Activated CD8-positive, alpha-beta T cell treated with anti-CD3 and anti-CD28 coated beads for 36 hours (primary cell): ENCODE measurements around the gene PLCL2. TPM values are rescaled to one million over a fixed set of nuclear protein-coding genes. Genes with fewer than 3 reads are reported as not detected.

Source experiments
- ATAC-seq: fragments of 200-7000 bp; cut with Tn5 transposase; one replicate; pipeline ENCODE4 v1.10.0; 2021; ENCODE audit warnings: mild to moderate bottlenecking, moderate library complexity
- CTCF ChIA-PET: fragments of 350-600 bp; sonication (Branson Sonifier 250); formaldehyde crosslinking; loops from one replicate; lab custom pipeline; 2021; ENCODE audit warnings: antibody characterized with exemption; lab: Charles Lee
- POLR2A ChIA-PET: fragments of 350-600 bp; sonication (Branson Sonifier 250); formaldehyde crosslinking; loops from one replicate; lab custom pipeline; 2021; ENCODE audit warnings: antibody characterized with exemption; lab: Charles Lee
- DNase-seq: peaks from one replicate; pipeline ENCODE4 v3.0.0-alpha.2; 2020
- H3K27ac Mint-ChIP-seq: one replicate; pipeline ENCODE4 v1.8.0; 2021; ENCODE audit warnings: mild to moderate bottlenecking, mixed read lengths
- H3K27me3 Mint-ChIP-seq: one replicate; pipeline ENCODE4 v1.8.0; 2021; ENCODE audit warnings: mixed read lengths
- H3K36me3 Mint-ChIP-seq: one replicate; pipeline ENCODE4 v1.8.0; 2021; ENCODE audit warnings: low read depth, mixed read lengths
- H3K4me1 Mint-ChIP-seq: one replicate; pipeline ENCODE4 v1.8.0; 2021; ENCODE audit warnings: low read depth, mixed read lengths
- H3K4me3 Mint-ChIP-seq: one replicate; pipeline ENCODE4 v1.8.0; 2021; ENCODE audit warnings: mild to moderate bottlenecking, moderate library complexity, mixed read lengths
- H3K9me3 Mint-ChIP-seq: one replicate; pipeline ENCODE4 v1.8.0; 2021; ENCODE audit warnings: mixed read lengths
- CTCF ChIP-seq: fragments of 200-600 bp; IDR thresholded peaks from one replicate; pipeline ENCODE4 v1.8.0; 2022; ENCODE audit warnings: antibody characterized with exemption, mild to moderate bottlenecking
- intact Hi-C: fragments of 100-400 bp; cut with micrococcal nuclease; formaldehyde crosslinking; loops from one replicate; pipeline ENCODE4 v1.10.0; 2022
- total RNA-seq, 2 experiments: library from RNA; stranded (reverse); gene quantifications; one replicate each; pipeline ENCODE4 v1.2.3, GENCODE V29; 2021

Gene PLCL2
- total RNA-seq, 2 experiments from 2014 or later = 19.4 to 19.7 TPM

- ChIA-PET POLR2A (interaction anchor here (1.1 to 1.4 kb wide), 2 partner anchors 20 to 27 kb away, joined by 4 read pairs; no protein-coding TSS in a partner anchor), CTCF (interaction anchor here (1.7 to 2.8 kb wide), 3 partner anchors 15 to 31 kb away, joined by 3 to 10 read pairs (median 4); partner anchors contain the start of gene PLCL2)
- Mint-ChIP-seq H3K9me3 (no peaks in the 10 kb centered on the region), H3K4me1 (peaks cover 11% of the 10 kb centered on the region), H3K27ac (no peak overlapping the region), H3K36me3 (no peaks in the 10 kb centered on the region), H3K27me3 (no peaks in the 10 kb centered on the region), H3K4me3 (no peak overlapping the region)
- ATAC-seq (no peak), DNase-seq (no peak)
- intact Hi-C loops = no loop called here
- no peak for TF ChIP-seq CTCF
These were observed 15.3 kb upstream of the PLCL2 start for GRCh38 chr3:16869261-16870005.

- Mint-ChIP-seq H3K4me1 (peaks cover 1% of the 10 kb centered on the region), H3K36me3 (no peaks in the 10 kb centered on the region), H3K27me3 (no peaks in the 10 kb centered on the region), H3K4me3 (no peak overlapping the region), H3K9me3 (no peaks in the 10 kb centered on the region), H3K27ac (no peak overlapping the region)
- DNase-seq (no peak), ATAC-seq (no peak)
- CTCF ChIA-PET = interaction anchor here (0.9 to 3.1 kb wide), 8 partner anchors 8 to 113 kb away, joined by 3 to 20 read pairs (median 5); partner anchors contain the start of gene PLCL2
- POLR2A ChIA-PET = no interaction called here
- intact Hi-C loops = no loop called here
- TF ChIP-seq CTCF = no peak
These were observed 12.6 kb upstream of the PLCL2 start for GRCh38 chr3:16871915-16872842.

GRCh38 chr3:16873872-16874271 is 10.9 kb upstream of the PLCL2 start:
- intact Hi-C loops = no loop called here
- CTCF ChIA-PET = interaction anchor here (1.2 to 1.9 kb wide), 3 partner anchors 10 to 21 kb away, joined by 3 to 6 read pairs (median 5); no protein-coding TSS in a partner anchor
- no peaks in the 10 kb centered on the region for H3K36me3 Mint-ChIP-seq
- DNase-seq (no peak), ATAC-seq (no peak)
- no peaks in the 10 kb centered on the region for H3K4me1 Mint-ChIP-seq
- no peaks in the 10 kb centered on the region for H3K27me3 Mint-ChIP-seq
- H3K9me3 Mint-ChIP-seq = no peaks in the 10 kb centered on the region
- no peak overlapping the region for H3K4me3 Mint-ChIP-seq
- H3K27ac Mint-ChIP-seq = no peak overlapping the region
- POLR2A ChIA-PET = no interaction called here
- no peak for TF ChIP-seq CTCF

GRCh38 chr3:16875876-16876550 is 8.7 kb upstream of the PLCL2 start:
- POLR2A ChIA-PET = no interaction called here
- H3K27ac Mint-ChIP-seq = no peak overlapping the region
- no peaks in the 10 kb centered on the region for H3K9me3 Mint-ChIP-seq
- ATAC-seq = no peak
- intact Hi-C loops = no loop called here
- CTCF ChIA-PET = no interaction called here
- no peak for DNase-seq
- no peaks in the 10 kb centered on the region for H3K4me1 Mint-ChIP-seq
- H3K36me3 Mint-ChIP-seq = no peaks in the 10 kb centered on the region
- no peaks in the 10 kb centered on the region for H3K27me3 Mint-ChIP-seq
- TF ChIP-seq CTCF = no peak
- H3K4me3 Mint-ChIP-seq = no peak overlapping the region
